ENCODE data around the gene GAK.

Gene GAK

DNA sequence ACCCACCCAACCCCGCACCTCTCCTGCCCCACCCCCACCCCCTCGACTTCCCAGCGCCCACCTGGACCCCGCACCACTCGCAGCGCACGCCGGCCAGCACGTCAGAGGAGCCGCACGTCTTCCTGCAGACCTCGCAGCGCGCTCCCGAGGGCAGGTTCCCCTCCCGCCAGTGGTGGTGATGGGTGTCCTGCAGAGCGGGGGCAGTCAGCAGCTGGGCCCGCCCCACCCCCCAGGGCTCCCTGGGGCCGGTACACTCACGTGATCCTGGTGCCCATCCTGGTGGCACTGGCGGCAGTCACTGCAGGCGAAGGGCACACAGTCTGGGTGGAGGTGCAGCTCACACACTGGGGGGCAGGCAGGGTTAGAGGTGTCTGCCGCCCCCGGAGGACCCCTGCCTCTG is 36.1 kb upstream of the GAK start:
- Histone ChIP-seq H4K20me1 (ENCODE audit: insufficient read depth, low read length) (peaks cover 34% of the 10 kb centered on the region), H3K9ac (ENCODE audit: low read depth, low read length) (no peak overlapping the region), H3K4me2 (ENCODE audit: insufficient read depth, low read length) (no peak overlapping the region), H3K4me3 (ENCODE audit: low read depth in 1 of 2, low read length in 2 of 2) (no peak overlapping the region), H3K27me3 (ENCODE audit: insufficient read depth, low read length, poor library complexity) (no peaks in the 10 kb centered on the region), H3K79me2 (ENCODE audit: insufficient read depth, low read length) (peaks cover 22% of the 10 kb centered on the region), H2AFZ (ENCODE audit: low read depth, low read length) (no peak overlapping the region), H3K36me3 (ENCODE audit: insufficient read depth, low read length) (peaks cover 41% of the 10 kb centered on the region), H3K9me3 (ENCODE audit: insufficient read depth, low read length, severe bottlenecking) (no peaks in the 10 kb centered on the region), H3K4me1 (ENCODE audit: insufficient read depth, low read length) (peaks cover 19% of the 10 kb centered on the region), H3K27ac (ENCODE audit: low read length) (no peak overlapping the region)
- TF ChIP-seq EZH2 (IDR thresholded peaks at IDR 0.05; ENCODE audit: borderline replicate concordance, low read depth, low read length, severe bottlenecking) = no peak
- TF ChIP-seq, protein P1, sequence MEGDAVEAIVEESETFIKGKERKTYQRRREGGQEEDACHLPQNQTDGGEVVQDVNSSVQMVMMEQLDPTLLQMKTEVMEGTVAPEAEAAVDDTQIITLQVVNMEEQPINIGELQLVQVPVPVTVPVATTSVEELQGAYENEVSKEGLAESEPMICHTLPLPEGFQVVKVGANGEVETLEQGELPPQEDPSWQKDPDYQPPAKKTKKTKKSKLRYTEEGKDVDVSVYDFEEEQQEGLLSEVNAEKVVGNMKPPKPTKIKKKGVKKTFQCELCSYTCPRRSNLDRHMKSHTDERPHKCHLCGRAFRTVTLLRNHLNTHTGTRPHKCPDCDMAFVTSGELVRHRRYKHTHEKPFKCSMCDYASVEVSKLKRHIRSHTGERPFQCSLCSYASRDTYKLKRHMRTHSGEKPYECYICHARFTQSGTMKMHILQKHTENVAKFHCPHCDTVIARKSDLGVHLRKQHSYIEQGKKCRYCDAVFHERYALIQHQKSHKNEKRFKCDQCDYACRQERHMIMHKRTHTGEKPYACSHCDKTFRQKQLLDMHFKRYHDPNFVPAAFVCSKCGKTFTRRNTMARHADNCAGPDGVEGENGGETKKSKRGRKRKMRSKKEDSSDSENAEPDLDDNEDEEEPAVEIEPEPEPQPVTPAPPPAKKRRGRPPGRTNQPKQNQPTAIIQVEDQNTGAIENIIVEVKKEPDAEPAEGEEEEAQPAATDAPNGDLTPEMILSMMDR (IDR thresholded peaks at IDR 0.05; ENCODE audit: borderline replicate concordance, extremely low read depth, low read length, poor library complexity, severe bottlenecking) = no peak
- ATAC-seq (ENCODE audit: insufficient read depth, low read depth) (no peak), DNase-seq (no peak)

DNA sequence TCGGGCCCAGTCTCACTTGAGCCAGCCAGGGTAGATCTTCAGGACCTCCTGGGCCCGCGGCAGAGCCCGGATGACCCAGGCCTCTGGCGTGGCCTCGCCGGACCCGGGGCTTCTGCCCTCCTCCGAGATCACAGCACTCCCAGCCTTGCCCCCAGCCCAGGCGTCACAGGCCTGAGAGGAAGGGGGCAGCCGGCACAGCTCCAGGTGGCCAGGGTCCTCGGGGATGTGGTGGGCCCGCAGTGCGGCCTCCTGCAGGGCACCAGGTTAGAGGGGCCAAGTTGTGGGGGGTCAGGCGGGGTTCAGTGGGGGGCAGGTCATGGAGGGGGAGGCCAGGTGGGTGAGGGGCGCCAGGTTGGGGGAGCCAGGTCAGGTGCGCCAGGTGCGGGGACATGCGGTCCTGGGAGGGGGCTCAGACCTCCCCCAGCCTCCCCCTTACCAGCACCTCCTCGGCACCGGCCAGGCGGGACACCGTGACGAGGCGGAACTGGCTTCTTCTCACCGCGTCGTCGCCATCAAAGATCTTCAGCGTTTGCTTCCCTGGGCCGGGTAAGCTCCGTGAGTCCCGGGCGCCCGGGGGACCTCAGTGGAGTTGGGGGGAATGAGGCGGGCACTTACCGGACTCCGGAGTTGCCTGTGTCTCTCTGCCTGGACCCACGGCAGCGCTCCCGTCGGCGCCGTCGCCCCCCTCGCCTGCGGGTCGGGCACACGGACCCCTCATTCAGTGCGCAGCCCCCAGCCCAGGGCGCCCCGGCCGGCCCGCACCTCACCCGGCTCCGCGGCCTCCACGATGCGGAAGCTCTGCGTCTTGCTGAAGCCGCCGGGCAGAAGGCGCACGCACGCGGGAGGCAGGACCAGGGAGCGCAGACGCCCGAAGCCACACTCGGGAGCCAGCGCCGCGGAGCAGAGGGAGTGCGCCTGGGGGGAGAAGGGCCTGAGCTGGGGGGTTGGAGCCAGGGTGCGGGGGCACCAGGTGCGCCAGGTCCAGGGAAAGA is 35.3 kb upstream of the GAK start:
- Histone ChIP-seq H2AFZ (ENCODE audit: low read depth, low read length) (no peak overlapping the region), H3K4me1 (ENCODE audit: insufficient read depth, low read length) (peaks cover 14% of the 10 kb centered on the region), H3K27ac (ENCODE audit: low read length) (no peak overlapping the region), H3K36me3 (ENCODE audit: insufficient read depth, low read length) (peaks cover 49% of the 10 kb centered on the region), H3K79me2 (ENCODE audit: insufficient read depth, low read length) (peaks cover 14% of the 10 kb centered on the region), H3K27me3 (ENCODE audit: insufficient read depth, low read length, poor library complexity) (no peaks in the 10 kb centered on the region), H4K20me1 (ENCODE audit: insufficient read depth, low read length) (peaks cover 32% of the 10 kb centered on the region), H3K9ac (ENCODE audit: low read depth, low read length) (no peak overlapping the region), H3K9me3 (ENCODE audit: insufficient read depth, low read length, severe bottlenecking) (no peaks in the 10 kb centered on the region), H3K4me2 (ENCODE audit: insufficient read depth, low read length) (no peak overlapping the region), H3K4me3 (ENCODE audit: low read depth in 1 of 2, low read length in 2 of 2) (no peak overlapping the region)
- DNase-seq = no peak
- no peak for ATAC-seq (ENCODE audit: insufficient read depth, low read depth)
- TF ChIP-seq, protein P1 (IDR thresholded peaks at IDR 0.05; ENCODE audit: borderline replicate concordance, extremely low read depth, low read length, poor library complexity, severe bottlenecking) = no peak
- TF ChIP-seq EZH2 (IDR thresholded peaks at IDR 0.05; ENCODE audit: borderline replicate concordance, low read depth, low read length, severe bottlenecking) = no peak

DNA sequence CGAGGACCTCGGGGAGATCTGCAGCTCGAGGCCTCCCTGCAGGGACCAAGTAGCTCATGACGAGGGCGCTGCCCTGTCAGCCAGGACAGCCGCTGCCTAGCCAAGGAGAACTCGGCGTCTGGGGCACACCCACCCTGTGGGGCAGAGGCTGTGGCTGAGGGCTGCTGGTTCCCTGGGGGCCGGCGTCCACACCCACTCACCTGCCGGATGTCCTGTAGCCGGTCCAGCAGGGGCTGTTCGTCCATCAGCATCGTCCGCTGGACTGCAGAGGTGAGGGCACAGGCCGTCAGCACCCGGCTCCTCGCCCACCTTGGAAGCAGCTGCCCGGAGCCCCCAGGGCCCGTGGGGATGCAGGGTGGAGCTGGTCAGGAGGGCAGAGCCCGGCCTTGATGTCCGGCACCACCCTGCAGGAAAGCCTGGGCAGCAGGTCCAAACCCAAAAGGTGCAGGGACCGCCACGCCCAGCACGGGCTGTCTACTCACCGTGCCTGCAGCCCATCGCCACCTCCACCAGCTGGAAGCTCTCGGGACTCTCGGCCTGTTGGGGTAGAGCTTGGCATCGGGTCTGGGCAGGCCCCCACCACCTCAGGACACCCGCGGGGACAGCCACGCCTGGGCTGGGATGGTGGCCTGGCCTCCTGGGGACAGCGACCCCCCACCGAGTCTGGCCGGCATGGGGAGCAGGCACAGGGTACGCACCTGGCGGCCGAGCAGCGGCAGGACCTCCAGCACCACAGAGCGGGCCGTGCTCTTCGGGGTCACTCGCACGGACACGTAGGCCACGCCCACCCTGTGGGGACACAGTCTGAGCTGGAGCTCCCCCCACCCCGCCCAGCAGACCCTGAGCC is 34.4 kb upstream of the GAK start:
- peaks cover 26% of the 10 kb centered on the region for H4K20me1 ChIP-seq (ENCODE audit: insufficient read depth, low read length)
- peaks cover 5% of the 10 kb centered on the region; the same call in 1 of the 2 replicates for H3K4me1 ChIP-seq (ENCODE audit: insufficient read depth, low read length)
- H3K79me2 ChIP-seq (ENCODE audit: insufficient read depth, low read length) = peaks cover 6% of the 10 kb centered on the region; the same call in 1 of the 2 replicates
- no peaks in the 10 kb centered on the region for H3K27me3 ChIP-seq (ENCODE audit: insufficient read depth, low read length, poor library complexity)
- ATAC-seq (ENCODE audit: insufficient read depth, low read depth) (no peak), DNase-seq (no peak)
- H3K4me2 ChIP-seq (ENCODE audit: insufficient read depth, low read length) = no peak overlapping the region
- no peaks in the 10 kb centered on the region for H3K9me3 ChIP-seq (ENCODE audit: insufficient read depth, low read length, severe bottlenecking)
- no peak overlapping the region for H2AFZ ChIP-seq (ENCODE audit: low read depth, low read length)
- no peak for TF ChIP-seq EZH2 (IDR thresholded peaks at IDR 0.05; ENCODE audit: borderline replicate concordance, low read depth, low read length, severe bottlenecking)
- TF ChIP-seq, protein P1 (IDR thresholded peaks at IDR 0.05; ENCODE audit: borderline replicate concordance, extremely low read depth, low read length, poor library complexity, severe bottlenecking) = no peak
- H3K9ac ChIP-seq (ENCODE audit: low read depth, low read length) = no peak overlapping the region
- no peak overlapping the region for H3K27ac ChIP-seq (ENCODE audit: low read length)
- H3K4me3 ChIP-seq (ENCODE audit: low read depth in 1 of 2, low read length in 2 of 2) = no peak overlapping the region
- H3K36me3 ChIP-seq (ENCODE audit: insufficient read depth, low read length) = peaks cover 58% of the 10 kb centered on the region
